ENCODE results near the gene BOD1. TPM values are rescaled to one million over a fixed set of nuclear protein-coding genes. Genes with fewer than 3 reads are reported as not detected.

The BOD1 gene
- total RNA-seq, 1 donor from 2014 or later = 27.3 TPM

DNA sequence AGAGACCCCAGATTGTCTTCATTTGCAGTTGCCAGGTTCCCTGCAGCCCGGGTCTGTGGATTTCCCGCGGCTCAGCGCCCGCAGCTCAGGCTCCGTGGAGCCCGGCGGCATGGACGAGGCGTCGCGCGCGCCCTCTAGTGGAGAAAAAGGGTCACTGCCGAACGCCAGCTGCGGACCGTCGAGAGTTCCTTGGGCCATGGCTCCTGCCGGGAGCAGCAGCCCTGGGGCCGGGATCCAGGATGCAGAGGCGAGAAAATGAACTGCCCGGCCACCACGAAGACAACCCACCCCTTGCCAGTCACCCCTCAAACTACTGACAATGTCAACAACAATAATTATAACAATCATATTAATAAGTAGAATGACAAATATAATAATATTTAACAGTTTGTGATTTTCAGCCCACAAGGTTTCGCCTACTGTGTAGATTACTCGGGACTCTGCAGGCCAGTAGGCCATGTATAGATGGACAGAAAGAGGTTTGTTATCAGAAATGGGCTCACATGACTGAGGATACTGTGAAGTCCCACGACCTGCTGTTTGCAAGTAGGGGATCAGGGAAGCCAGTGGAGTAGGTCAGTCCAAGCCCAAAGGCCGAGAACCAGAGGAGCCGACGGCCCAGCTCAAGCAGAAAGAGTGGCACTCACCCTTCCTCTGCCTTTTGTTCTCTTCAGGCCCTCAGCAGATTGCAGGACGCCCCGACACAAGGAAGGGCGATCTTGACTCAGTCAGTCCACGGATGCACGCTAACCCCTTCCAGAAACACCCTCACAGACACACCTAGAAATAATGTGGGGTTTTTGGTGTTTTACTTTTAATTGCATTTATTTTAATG lies 43.1 kb downstream of the BOD1 start:
- Mint-ChIP-seq H3K4me1 (ENCODE audit: low read depth) (no peaks in the 10 kb centered on the region), H3K9me3 (no peaks in the 10 kb centered on the region), H3K27ac (no peak overlapping the region), H3K27me3 (ENCODE audit: insufficient read depth) (peaks cover 19% of the 10 kb centered on the region), H3K36me3 (ENCODE audit: low read depth) (no peaks in the 10 kb centered on the region), H3K4me3 (no peak overlapping the region)
- peak; percentile 40 for DNase-seq (ENCODE audit: low spot score)
- intact Hi-C loops (cut with micrococcal nuclease) = no loop called here

DNA sequence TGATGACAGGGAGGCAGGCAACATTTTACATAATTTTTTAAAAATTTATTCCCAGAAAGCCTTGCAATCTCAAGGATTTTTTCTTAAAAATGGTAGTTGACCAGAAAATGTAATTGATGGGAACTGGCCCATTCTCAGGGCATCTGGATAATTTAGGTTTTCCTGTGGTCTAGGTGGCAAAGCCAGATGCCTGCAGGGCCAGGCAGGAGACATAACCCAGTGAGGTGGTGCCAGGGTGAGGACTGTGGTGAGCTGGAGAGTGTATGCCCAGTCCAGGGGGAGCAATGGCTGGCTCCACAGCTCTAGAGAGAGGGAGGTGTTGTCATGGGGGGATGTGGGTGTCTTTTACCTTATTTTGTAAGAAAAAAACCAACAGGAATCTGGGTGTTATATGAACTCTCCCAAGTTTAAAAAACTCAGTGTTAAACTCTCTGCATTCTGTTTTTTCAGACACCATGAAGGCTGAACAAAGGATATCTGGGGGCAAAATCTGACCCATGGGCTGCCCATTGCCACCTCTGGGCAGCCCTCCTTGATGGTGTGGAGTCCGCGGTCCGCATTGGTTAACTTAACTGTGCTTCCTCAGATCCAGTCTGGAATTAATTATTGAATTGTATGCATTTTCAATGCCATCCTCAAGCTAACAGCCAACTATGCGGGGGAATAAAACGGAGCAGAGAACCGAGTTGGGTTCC lies 43.9 kb downstream of the BOD1 start:
- DNase-seq (ENCODE audit: low spot score) = no peak
- Mint-ChIP-seq H3K36me3 (ENCODE audit: low read depth) (no peaks in the 10 kb centered on the region), H3K27me3 (ENCODE audit: insufficient read depth) (peaks cover 19% of the 10 kb centered on the region), H3K4me1 (ENCODE audit: low read depth) (no peaks in the 10 kb centered on the region), H3K27ac (no peak overlapping the region), H3K9me3 (no peaks in the 10 kb centered on the region), H3K4me3 (no peak overlapping the region)
- intact Hi-C loops (cut with micrococcal nuclease) = loop anchor here (1.0 kb wide), 1 partner anchor 278 kb away; no protein-coding TSS in a partner anchor

DNA sequence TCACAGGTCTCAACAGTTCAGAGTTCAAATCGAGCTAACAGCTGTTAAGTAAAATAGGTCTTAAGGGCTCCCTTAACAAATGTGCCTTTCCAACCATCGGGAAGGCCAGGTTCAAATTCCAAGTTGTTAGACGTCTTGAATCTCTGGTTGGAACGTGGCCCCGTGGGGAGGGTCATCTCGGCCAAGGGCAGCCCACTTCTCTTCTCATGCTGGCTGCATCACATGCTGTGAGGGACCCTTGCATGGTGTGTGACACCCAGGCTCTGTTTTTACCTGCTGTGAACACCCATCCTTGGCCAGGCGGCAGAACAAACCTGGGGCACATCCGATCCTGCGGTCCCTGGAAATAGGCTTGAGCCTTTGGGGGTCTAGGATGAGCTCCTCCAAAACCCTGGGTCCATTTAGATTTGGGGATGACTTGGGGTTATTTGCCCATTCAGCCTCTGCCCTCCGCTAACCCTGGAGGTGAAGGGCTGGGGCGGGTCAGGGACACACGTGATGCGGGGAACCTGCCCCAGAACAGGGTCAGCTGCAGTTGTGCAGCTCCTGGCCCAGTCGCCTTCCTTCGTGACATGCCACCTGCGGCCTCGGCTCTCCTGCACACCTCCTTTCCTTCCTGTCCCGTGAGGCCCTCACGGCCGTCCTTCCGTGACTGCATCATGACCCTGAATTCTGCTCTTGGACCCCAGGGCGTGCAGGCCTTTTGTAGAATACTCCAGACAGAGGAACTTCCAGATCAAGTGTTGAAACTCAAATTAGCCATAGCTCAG lies 45.9 kb downstream of the BOD1 start:
- Mint-ChIP-seq H3K27ac (no peak overlapping the region), H3K36me3 (ENCODE audit: low read depth) (no peaks in the 10 kb centered on the region), H3K27me3 (ENCODE audit: insufficient read depth) (peaks cover 23% of the 10 kb centered on the region), H3K9me3 (no peaks in the 10 kb centered on the region), H3K4me1 (ENCODE audit: low read depth) (no peaks in the 10 kb centered on the region), H3K4me3 (no peak overlapping the region)
- intact Hi-C loops (cut with micrococcal nuclease) = no loop called here
- no peak for DNase-seq (ENCODE audit: low spot score)

DNA sequence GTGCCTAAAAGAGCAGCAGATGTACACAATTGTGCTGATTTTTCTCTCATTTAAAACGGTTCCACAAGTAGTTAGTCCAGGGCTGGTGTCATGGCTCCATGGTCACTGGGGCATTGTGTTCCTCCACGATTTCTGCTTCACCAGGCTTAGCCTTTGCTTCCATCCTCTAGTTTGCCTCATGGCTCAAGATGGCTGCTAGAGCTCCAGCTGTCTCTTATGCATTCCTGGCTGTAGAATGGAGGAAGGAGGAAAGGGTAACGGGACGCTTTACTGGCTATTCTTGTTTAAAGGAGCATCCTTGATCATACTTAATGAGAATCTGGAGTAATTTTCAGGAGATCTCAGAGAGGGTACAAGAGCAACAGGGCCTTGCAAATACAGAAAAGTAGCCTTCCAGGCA lies 47.7 kb downstream of the BOD1 start:
- no peak overlapping the region for H3K4me3 Mint-ChIP-seq
- no peak for DNase-seq (ENCODE audit: low spot score)
- intact Hi-C loops (cut with micrococcal nuclease) = no loop called here
- no peaks in the 10 kb centered on the region for H3K4me1 Mint-ChIP-seq (ENCODE audit: low read depth)
- no peak overlapping the region for H3K27ac Mint-ChIP-seq
- no peaks in the 10 kb centered on the region for H3K36me3 Mint-ChIP-seq (ENCODE audit: low read depth)
- peaks cover 17% of the 10 kb centered on the region for H3K27me3 Mint-ChIP-seq (ENCODE audit: insufficient read depth)
- no peaks in the 10 kb centered on the region for H3K9me3 Mint-ChIP-seq

DNA sequence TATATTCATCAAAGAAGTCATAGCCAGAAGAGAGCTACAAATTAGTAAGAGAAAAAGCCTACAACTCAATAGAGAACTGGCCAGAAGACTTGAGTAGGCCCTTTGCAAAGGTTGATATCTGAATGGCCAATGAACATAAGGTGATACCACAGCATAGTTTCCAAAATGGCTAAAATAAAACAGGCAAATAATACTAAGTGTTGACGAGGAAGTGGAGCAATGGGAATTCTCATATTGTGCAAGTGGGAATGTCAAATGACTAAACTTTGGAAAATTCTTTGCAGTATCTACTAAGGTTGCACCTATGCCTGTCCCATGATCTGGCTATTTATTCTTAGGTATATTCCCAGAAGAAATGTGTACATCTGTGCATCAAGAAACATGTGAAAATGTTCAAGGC lies 48.3 kb downstream of the BOD1 start:
- no peak overlapping the region for H3K4me3 Mint-ChIP-seq
- no peak overlapping the region for H3K27ac Mint-ChIP-seq
- no peaks in the 10 kb centered on the region for H3K36me3 Mint-ChIP-seq (ENCODE audit: low read depth)
- intact Hi-C loops (cut with micrococcal nuclease) = no loop called here
- no peak for DNase-seq (ENCODE audit: low spot score)
- H3K4me1 Mint-ChIP-seq (ENCODE audit: low read depth) = no peaks in the 10 kb centered on the region
- H3K27me3 Mint-ChIP-seq (ENCODE audit: insufficient read depth) = peaks cover 16% of the 10 kb centered on the region
- no peaks in the 10 kb centered on the region for H3K9me3 Mint-ChIP-seq

DNA sequence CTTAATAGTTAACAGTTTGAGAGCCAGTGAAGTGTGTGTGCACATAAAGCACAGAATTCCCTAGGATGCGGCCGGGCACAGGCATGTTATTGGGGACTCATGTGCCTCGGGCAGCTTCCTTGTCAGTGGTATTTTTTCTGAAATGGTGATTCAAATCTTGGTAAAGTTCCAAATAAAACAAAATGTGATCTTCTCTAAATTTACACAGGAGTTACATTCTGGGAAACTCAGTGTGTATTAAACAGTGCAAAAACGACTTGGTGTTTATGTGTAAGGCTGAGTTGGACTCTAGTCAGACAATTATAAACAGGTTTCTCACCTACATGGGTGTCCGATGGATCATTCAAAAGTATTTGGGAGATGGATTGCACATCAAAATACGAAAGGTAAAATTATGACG lies 48.9 kb downstream of the BOD1 start:
- DNase-seq (ENCODE audit: low spot score) = no peak
- no peaks in the 10 kb centered on the region for H3K4me1 Mint-ChIP-seq (ENCODE audit: low read depth)
- H3K4me3 Mint-ChIP-seq = no peak overlapping the region
- H3K27ac Mint-ChIP-seq = no peak overlapping the region
- intact Hi-C loops (cut with micrococcal nuclease) = no loop called here
- peaks cover 11% of the 10 kb centered on the region for H3K27me3 Mint-ChIP-seq (ENCODE audit: insufficient read depth)
- no peaks in the 10 kb centered on the region for H3K9me3 Mint-ChIP-seq
- no peaks in the 10 kb centered on the region for H3K36me3 Mint-ChIP-seq (ENCODE audit: low read depth)

DNA sequence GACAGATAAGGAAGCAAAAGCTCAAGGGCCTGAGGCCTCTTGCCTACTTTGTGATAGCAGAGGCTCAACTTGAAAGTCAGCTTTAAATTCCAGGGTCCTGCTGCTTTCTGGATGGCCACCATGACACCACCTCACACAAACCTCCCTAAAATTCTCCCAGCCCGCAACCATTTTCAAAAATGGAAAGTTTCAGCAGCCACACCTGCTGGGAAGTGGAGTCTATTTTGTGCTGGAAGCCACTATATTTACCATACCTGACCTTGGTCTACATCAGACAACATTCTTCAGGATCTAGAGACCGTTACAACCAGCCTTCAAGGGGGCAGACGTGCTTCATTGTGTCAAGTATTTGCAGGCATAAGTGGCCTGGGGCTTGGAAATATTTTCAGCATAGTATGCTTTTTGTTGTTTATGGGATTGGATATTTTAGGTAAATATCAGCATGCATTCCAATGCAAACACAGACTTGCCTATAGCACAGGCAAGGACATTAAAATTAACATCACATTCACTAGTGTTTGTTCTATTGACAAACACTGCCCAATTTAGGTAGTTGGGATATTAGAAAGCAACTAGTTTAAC lies 50.9 kb downstream of the BOD1 start:
- DNase-seq (ENCODE audit: low spot score) = no peak
- Mint-ChIP-seq H3K4me1 (ENCODE audit: low read depth) (no peaks in the 10 kb centered on the region), H3K27ac (no peak overlapping the region), H3K36me3 (ENCODE audit: low read depth) (no peaks in the 10 kb centered on the region), H3K27me3 (ENCODE audit: insufficient read depth) (peaks cover 6% of the 10 kb centered on the region), H3K9me3 (no peaks in the 10 kb centered on the region), H3K4me3 (no peak overlapping the region)
- intact Hi-C loops (cut with micrococcal nuclease) = no loop called here

DNA sequence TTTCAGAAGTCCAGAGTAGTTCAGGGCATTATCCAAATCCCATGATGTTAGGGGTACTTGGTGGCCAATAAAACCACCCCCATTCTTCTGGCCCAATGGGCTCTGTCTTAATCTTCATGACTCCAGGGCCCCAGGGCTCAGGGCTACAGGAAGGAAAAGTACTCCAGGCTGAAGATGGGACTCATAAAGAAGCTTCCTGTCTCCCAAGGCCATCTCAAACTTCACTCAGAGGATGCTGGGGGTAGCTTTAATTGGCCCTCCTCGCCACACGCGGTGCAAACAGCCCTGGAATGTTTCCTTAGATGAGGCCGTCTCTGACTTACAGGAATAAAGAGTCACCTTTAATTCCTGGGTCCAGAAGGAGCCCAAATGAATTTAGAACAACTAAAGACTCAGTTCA lies 52.3 kb downstream of the BOD1 start:
- intact Hi-C loops (cut with micrococcal nuclease) = no loop called here
- Mint-ChIP-seq H3K27me3 (ENCODE audit: insufficient read depth) (peaks cover 9% of the 10 kb centered on the region), H3K4me3 (no peak overlapping the region), H3K36me3 (ENCODE audit: low read depth) (no peaks in the 10 kb centered on the region), H3K9me3 (no peaks in the 10 kb centered on the region), H3K4me1 (ENCODE audit: low read depth) (no peaks in the 10 kb centered on the region), H3K27ac (no peak overlapping the region)
- DNase-seq (ENCODE audit: low spot score) = no peak

DNA sequence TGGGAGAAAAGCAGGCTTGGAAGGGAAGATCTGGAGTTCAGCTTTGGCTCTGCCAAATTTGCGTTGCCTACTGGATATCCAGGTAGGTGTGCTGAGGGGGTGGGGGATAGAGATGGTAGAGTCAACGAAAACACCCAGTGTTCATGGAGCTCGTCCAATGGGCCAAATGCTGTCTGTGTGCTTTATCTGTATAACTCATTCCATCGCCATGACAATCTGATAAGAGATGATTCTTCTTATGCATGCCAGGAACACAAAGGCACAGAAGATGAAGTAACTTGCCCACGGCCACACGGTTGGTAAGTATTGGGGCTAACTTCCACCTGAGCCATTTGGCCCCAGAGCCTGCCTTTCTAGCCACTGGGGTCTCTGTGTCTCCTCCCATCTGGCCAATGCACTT lies 53.2 kb downstream of the BOD1 start:
- Mint-ChIP-seq H3K4me1 (ENCODE audit: low read depth) (no peaks in the 10 kb centered on the region), H3K27ac (no peak overlapping the region), H3K36me3 (ENCODE audit: low read depth) (no peaks in the 10 kb centered on the region), H3K9me3 (no peaks in the 10 kb centered on the region), H3K27me3 (ENCODE audit: insufficient read depth) (peaks cover 9% of the 10 kb centered on the region), H3K4me3 (no peak overlapping the region)
- no peak for DNase-seq (ENCODE audit: low spot score)
- intact Hi-C loops (cut with micrococcal nuclease) = no loop called here

DNA sequence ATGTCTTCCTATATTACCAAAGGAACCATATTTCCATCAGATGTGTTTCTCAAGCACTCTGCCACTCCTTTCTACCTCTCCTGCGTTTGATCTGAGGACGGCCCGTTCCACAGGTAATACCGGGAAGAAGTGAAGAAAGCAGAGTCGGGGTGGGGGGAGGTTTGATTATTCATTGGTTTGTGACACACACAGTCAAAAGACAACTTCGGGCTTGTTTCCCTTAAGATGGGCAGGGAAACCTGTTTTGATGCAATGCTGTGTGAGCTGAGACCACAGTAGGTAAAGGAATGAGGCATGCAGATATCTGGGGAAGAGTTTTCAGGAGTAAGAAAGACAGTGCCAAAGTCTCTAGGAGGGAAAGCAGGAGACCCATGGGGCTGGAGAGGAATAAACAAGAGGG lies 54.0 kb downstream of the BOD1 start:
- no peaks in the 10 kb centered on the region for H3K4me1 Mint-ChIP-seq (ENCODE audit: low read depth)
- H3K27me3 Mint-ChIP-seq (ENCODE audit: insufficient read depth) = peaks cover 8% of the 10 kb centered on the region
- no peaks in the 10 kb centered on the region for H3K9me3 Mint-ChIP-seq
- H3K36me3 Mint-ChIP-seq (ENCODE audit: low read depth) = no peaks in the 10 kb centered on the region
- no peak overlapping the region for H3K27ac Mint-ChIP-seq
- DNase-seq (ENCODE audit: low spot score) = no peak
- no peak overlapping the region for H3K4me3 Mint-ChIP-seq
- intact Hi-C loops (cut with micrococcal nuclease) = no loop called here
